K562 (cell line): ENCODE data around the gene RTN4. TPM values are rescaled to one million over a fixed set of nuclear protein-coding genes. Genes with fewer than 3 reads are reported as not detected.

ENCODE experiments used
- ATF7 ChIP-seq: fragments of 450-650 bp; IDR thresholded peaks from 2 replicates; pipeline ENCODE4 v1.7.1; 2014; ENCODE audit warnings: mild to moderate bottlenecking, moderate library complexity
- CBFB ChIP-seq: sonication (generic); formaldehyde crosslinking; IDR thresholded peaks from 2 replicates; pipeline ENCODE4 v1.4.0; 2020; ENCODE audit warnings: mild to moderate bottlenecking, missing genetic modification reagents
- DIDO1 ChIP-seq: fragments of 450-650 bp; IDR thresholded peaks from 2 replicates; pipeline ENCODE4 v1.6.1; 2016; ENCODE audit warnings: low read depth, missing biosample characterization, missing genetic modification characterization
- FOXJ2 ChIP-seq: fragments of 200-800 bp; sonication (Bioruptor generic); IDR thresholded peaks from 2 replicates; pipeline ENCODE4 v1.6.1; 2016; ENCODE audit warnings: missing genetic modification characterization, missing compliant biosample characterization
- FOXP1 ChIP-seq: sonication (generic); formaldehyde crosslinking; IDR thresholded peaks from 2 replicates; pipeline ENCODE4 v1.8.0; 2022; ENCODE audit warnings: mild to moderate bottlenecking, missing genetic modification reagents
- ILF3 ChIP-seq: fragments of 450-650 bp; IDR thresholded peaks from 2 replicates; pipeline ENCODE4 v1.6.1; 2018; ENCODE audit warnings: antibody characterized with exemption, mild to moderate bottlenecking, moderate library complexity, borderline replicate concordance
- ILK ChIP-seq: fragments of 450-650 bp; IDR thresholded peaks from 2 replicates; pipeline ENCODE4 v1.6.1; 2016; ENCODE audit warnings: missing genetic modification characterization, low read depth, mild to moderate bottlenecking, missing compliant biosample characterization, moderate library complexity, borderline replicate concordance
- MECOM ChIP-seq: fragments of 250-450 bp; sonication (Bioruptor Pico); IDR thresholded peaks from 2 replicates; pipeline ENCODE4 v1.8.0; 2022; ENCODE audit warnings: inconsistent platforms
- NR2F6 ChIP-seq: fragments of 450-650 bp; formaldehyde crosslinking; IDR thresholded peaks from 2 replicates; pipeline ENCODE4 v1.4.0; 2020; ENCODE audit warnings: mild to moderate bottlenecking
- POLR3G ChIP-seq: IDR thresholded peaks from 2 replicates; pipeline ENCODE4 v1.6.1; 2011; ENCODE audit not compliant: insufficient read length, insufficient replicate concordance; ENCODE audit errors: extremely low read depth
- POU5F1 ChIP-seq: fragments of 150-350 bp; IDR thresholded peaks from 2 replicates; pipeline ENCODE4 v1.6.1; 2014; ENCODE audit warnings: borderline replicate concordance, low read length, low read depth, mild to moderate bottlenecking; ENCODE audit not compliant: partially characterized antibody
- SP1 ChIP-seq: sonication (generic); formaldehyde crosslinking; IDR thresholded peaks from 2 replicates; pipeline ENCODE4 v1.8.1; 2022; ENCODE audit warnings: mild to moderate bottlenecking, missing genetic modification reagents
- ZFPM2 ChIP-seq: fragments of 250-450 bp; sonication (Bioruptor Pico); IDR thresholded peaks from 2 replicates; pipeline ENCODE4 v1.5.1; 2022; ENCODE audit warnings: mild to moderate bottlenecking
- ZFX ChIP-seq: sonication (generic); formaldehyde crosslinking; IDR thresholded peaks from 2 replicates; pipeline ENCODE4 v1.8.0; 2022; ENCODE audit warnings: mild to moderate bottlenecking, missing genetic modification reagents, moderate library complexity
- ZNF239 ChIP-seq: fragments of 250-450 bp; sonication (Bioruptor Pico); IDR thresholded peaks from 2 replicates; pipeline ENCODE4 v1.4.0; 2020; ENCODE audit warnings: mild to moderate bottlenecking
- ZNF436 ChIP-seq: fragments of 250-450, 450-650 bp; sonication (Bioruptor Pico); formaldehyde crosslinking; IDR thresholded peaks from 2 replicates; pipeline ENCODE4 v1.7.0; 2020; ENCODE audit warnings: mild to moderate bottlenecking
- ZNF778 ChIP-seq: fragments of 450-650 bp; formaldehyde crosslinking; IDR thresholded peaks from 2 replicates; pipeline ENCODE4 v1.4.0; 2020; ENCODE audit warnings: mild to moderate bottlenecking, moderate library complexity
- ZZZ3 ChIP-seq: fragments of 450-650 bp; IDR thresholded peaks from 2 replicates; pipeline ENCODE4 v1.6.1; 2016; ENCODE audit warnings: antibody characterized with exemption, mild to moderate bottlenecking, moderate library complexity
- polyA plus RNA-seq, 8 experiments: library from polyadenylated mRNA; depleted of rRNA in 4 of 8; stranded (reverse) in 5 of 8; unstranded in 3 of 8; fragments of >200 nt; fragmentation: Nextera tagmentation in 2 of 8; fragmentation: Illumina TruSeq in 1 of 8; extraction: Ambion mirVana in 2 of 8; extraction: Trizol in 1 of 8; gene quantifications; 2 replicates each; pipeline versions ENCODE4 v1.2.1 to v1.2.3, GENCODE V29; 2011 to 2014; ENCODE audit warnings: inconsistent platforms in 1 of 8, missing spikeins in 1 of 8
- total RNA-seq, 7 experiments: library from RNA; depleted of rRNA in 6 of 7; stranded (reverse); fragments of >200 nt in 6 of 7; fragmentation: Illumina TruSeq in 2 of 7; extraction: Trizol in 2 of 7; gene quantifications; 2 replicates each; pipeline versions ENCODE4 v1.2.1 to v1.2.3, GENCODE V29; 2011 to 2021; ENCODE audit warnings: low replicate concordance in 1 of 7
- TF ChIP-seq, protein P1 (sequence below): fragments of 450-650 bp; IDR thresholded peaks from 2 replicates; pipeline ENCODE4 v1.6.1; 2016; ENCODE audit warnings: low read depth, mild to moderate bottlenecking, moderate library complexity
- TF ChIP-seq, protein P2 (sequence below), 2 experiments: fragments of 450-650 bp; formaldehyde crosslinking in 1 of 2; IDR thresholded peaks; 2 replicates each; pipeline versions ENCODE4 v1.4.0 to v1.6.1; 2014 to 2020; ENCODE audit warnings: mild to moderate bottlenecking in 2 of 2, borderline replicate concordance in 1 of 2, low read depth in 1 of 2

Gene RTN4
- total and polyA plus RNA-seq, 9 of the 15 experiments (the other 6 are each of a cell fraction or from before 2014, with no cell fraction given) = 73.0 to 248 (median 116) TPM

DNA sequence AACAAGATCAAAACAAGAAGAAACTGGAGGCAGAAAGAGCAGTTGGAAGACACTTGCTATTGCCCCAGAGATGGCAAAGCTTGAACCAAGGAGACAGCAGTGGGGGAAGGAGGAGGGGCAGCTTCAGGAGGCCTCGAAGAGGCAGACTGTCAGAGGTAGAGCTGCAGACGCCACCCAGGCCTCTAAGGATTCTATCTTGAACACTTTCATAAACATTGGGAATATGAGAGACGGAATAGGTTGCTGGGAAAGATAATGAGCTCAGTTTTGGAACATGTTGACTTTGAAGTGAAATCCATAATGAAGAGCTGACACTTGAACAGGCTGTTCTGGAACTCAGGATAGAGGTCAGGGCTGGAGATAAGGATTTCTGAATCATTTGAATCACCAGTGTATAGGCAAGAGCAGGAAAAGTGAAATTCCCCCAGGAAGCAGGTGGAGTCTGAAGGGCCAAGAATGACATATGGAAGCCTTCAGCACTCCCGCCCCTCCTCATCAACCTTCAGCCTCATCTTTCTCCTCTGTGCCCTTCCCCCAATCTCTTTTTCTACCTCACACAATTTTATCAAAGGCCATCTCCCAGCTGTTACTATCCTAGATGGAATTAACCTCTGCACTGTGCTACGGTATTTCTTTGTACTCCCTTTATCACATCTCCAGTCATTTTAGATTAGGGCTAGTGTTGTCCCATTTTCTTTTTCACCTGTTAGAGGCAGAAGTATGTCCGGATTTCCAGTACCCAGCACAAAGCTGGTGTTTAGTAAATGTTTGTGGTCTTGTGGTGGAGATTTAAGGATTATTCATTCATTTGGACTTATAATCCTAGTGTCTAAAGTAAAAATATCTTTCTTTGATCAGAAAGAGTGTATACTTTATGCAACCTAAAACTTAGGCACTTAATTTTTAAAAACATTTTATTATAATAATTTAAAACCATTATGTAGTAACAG, 47.5 kb upstream of the RTN4 start (continued):
- no peak for TF ChIP-seq ZNF778 (CRISPR knock-in tag)
- TF ChIP-seq, protein P1, sequence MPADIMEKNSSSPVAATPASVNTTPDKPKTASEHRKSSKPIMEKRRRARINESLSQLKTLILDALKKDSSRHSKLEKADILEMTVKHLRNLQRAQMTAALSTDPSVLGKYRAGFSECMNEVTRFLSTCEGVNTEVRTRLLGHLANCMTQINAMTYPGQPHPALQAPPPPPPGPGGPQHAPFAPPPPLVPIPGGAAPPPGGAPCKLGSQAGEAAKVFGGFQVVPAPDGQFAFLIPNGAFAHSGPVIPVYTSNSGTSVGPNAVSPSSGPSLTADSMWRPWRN = no peak
- TF ChIP-seq FOXJ2 (tag) = peak; percentile 15; the same call in 1 of the 2 replicates
- no peak for TF ChIP-seq ZNF436
- TF ChIP-seq POLR3G = no peak
- peak; percentile 7; the same call in 1 of the 2 replicates for TF ChIP-seq MECOM
- no peak for TF ChIP-seq ZZZ3
- TF ChIP-seq ZFX = peak; percentile 24; the same call in 1 of the 2 replicates
- peak; percentile 25; the same call in 1 of the 2 replicates for TF ChIP-seq SP1 (CRISPR knock-in tag)
- no peak for TF ChIP-seq ZFPM2 (CRISPR knock-in tag)
- no peak for TF ChIP-seq ILF3
- no peak for TF ChIP-seq ILK
- peak; percentile 35; the same call in 1 of the 2 replicates for TF ChIP-seq ATF7
- no peak for TF ChIP-seq FOXP1
- TF ChIP-seq POU5F1 = no peak
- TF ChIP-seq DIDO1 (tag) = no peak
- TF ChIP-seq, protein P2, sequence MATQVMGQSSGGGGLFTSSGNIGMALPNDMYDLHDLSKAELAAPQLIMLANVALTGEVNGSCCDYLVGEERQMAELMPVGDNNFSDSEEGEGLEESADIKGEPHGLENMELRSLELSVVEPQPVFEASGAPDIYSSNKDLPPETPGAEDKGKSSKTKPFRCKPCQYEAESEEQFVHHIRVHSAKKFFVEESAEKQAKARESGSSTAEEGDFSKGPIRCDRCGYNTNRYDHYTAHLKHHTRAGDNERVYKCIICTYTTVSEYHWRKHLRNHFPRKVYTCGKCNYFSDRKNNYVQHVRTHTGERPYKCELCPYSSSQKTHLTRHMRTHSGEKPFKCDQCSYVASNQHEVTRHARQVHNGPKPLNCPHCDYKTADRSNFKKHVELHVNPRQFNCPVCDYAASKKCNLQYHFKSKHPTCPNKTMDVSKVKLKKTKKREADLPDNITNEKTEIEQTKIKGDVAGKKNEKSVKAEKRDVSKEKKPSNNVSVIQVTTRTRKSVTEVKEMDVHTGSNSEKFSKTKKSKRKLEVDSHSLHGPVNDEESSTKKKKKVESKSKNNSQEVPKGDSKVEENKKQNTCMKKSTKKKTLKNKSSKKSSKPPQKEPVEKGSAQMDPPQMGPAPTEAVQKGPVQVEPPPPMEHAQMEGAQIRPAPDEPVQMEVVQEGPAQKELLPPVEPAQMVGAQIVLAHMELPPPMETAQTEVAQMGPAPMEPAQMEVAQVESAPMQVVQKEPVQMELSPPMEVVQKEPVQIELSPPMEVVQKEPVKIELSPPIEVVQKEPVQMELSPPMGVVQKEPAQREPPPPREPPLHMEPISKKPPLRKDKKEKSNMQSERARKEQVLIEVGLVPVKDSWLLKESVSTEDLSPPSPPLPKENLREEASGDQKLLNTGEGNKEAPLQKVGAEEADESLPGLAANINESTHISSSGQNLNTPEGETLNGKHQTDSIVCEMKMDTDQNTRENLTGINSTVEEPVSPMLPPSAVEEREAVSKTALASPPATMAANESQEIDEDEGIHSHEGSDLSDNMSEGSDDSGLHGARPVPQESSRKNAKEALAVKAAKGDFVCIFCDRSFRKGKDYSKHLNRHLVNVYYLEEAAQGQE (IDR thresholded peaks at IDR 0.05; ENCODE audit: borderline replicate concordance) = 0 out of 2 replicates have a peak, but pooled peaks have one; percentile 3
- TF ChIP-seq, protein P2 (CRISPR knock-in tag; IDR thresholded peaks at IDR 0.05; ENCODE audit: low read depth) = no peak
- no peak for TF ChIP-seq NR2F6 (CRISPR knock-in tag)
- no peak for TF ChIP-seq ZNF239 (CRISPR knock-in tag)
- no peak for TF ChIP-seq CBFB (CRISPR knock-in tag)
